GM18873 (cell line): ENCODE results near the gene KCTD8.
"Not testable (repeated sequence)": the region's sequence is repeated elsewhere in the genome, so short reads cannot be mapped to it uniquely, and the experiment has no call there.

Experiments used
- ATAC-seq: cut with Tn5 transposase; IDR thresholded peaks from one replicate; pipeline ENCODE4 v1.9.1; 2021; ENCODE audit warnings: mild to moderate bottlenecking, moderate library complexity, moderate number of reproducible peaks; ENCODE audit not compliant: unreplicated experiment, low FRiP score

Gene KCTD8

GRCh38 chr4:44342800-44343199 lies 105.8 kb downstream of the KCTD8 start:
- ATAC-seq: no peak

DNA sequence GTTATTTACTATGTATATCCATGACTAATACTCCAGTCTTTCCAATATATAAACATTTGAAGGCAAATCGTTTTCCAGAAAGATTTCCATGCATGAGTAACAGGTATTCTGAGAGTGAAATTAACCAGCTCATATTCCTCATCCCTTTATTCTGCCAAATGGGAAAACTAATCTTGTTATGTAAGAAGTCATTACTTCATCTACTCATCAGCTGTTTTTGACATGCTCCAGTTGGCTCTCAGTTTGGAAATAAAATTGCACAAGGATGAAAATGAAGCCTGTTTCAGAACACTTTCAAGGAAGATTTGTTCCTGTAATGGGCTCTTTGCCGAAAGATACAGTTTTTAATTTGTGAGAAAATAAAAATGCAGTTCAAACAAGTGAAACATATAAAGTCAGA lies 121.9 kb downstream of the KCTD8 start:
- no peak for ATAC-seq

DNA sequence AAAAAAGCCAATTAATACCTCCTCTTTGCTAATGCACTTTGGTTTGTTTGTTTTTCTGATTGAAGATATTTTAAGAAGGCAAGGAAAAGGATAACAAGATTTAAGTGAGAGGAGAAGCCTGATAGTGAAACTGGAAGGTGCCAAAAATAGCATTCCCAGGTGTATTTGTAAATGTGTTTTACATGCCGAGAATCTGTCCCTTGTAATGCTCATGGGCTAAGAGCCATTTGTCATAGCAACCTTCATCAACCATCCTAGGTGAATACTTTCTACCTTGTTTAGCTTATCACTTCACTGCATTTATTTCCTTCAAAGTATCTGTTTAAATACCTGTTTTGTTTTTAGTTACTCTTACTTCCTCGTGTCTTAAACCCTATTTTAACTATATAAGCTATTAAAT lies 127.8 kb downstream of the KCTD8 start:
- ATAC-seq: no peak

DNA sequence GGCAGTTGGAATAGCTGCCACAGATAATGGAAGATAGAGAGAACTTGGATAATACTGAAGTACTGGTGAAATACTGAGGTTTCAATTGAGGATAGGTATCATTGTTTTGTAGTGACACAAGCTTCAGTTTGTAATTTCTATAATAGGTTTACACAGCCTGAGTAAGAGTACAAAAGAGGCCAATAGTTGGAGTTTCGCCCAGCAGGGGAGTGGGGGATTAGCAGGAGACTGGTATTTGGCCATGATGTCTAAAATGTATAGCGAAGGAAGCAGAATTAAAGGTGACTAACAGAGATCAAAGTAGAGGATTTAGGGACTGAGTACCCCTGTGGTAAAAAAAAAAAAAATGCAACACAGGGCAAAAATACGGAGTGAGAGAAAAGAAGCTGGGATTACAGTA lies 129.5 kb downstream of the KCTD8 start:
- no peak for ATAC-seq

- ATAC-seq: no peak
Observed at GRCh38 chr4:44313702-44314101, 134.9 kb downstream of the KCTD8 start.

GRCh38 chr4:44287505-44287904 lies 161.1 kb downstream of the KCTD8 start:
- ATAC-seq: no peak

DNA sequence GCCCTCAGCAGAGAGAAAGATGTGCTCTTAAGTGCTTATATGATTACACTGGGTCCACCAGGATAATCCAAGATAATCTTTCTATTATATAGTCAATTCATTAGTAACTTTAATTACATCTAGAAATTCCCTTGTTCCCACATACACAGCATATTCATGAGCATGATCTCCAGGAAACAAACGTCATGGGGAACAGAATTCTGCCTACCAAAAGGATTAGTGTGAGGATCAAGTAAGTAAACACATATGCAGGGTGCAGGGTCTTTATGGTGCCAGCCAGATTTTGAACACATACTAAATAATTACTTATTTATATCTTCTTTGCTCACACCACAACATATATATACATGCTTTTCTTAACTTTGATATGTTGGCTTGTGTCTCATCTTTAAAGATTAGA lies 169.1 kb downstream of the KCTD8 start:
- no peak for ATAC-seq

GRCh38 chr4:44279066-44279465 lies 169.5 kb downstream of the KCTD8 start:
- ATAC-seq: no peak

GRCh38 chr4:44257461-44257860 lies 191.1 kb downstream of the KCTD8 start:
- ATAC-seq: no peak

DNA sequence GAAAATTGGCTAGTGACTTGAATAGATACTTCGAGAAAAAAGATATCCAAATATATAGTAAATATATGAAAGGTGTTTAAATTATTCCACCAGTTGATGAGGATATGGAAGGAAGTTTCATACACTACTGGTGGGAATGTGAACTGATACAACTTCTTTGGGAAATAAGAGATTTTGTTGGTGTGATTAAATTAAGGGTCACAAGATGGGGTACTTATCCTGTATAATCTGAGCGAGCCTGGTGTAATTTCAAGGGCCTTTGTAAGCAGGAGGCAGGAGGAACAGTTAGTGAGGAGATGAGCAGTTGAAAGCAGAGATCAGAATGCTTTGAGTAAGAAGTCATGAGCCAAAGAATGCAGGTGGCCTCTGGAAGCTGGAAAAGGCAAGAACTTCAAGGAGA lies 192.2 kb downstream of the KCTD8 start:
- ATAC-seq: no peak

DNA sequence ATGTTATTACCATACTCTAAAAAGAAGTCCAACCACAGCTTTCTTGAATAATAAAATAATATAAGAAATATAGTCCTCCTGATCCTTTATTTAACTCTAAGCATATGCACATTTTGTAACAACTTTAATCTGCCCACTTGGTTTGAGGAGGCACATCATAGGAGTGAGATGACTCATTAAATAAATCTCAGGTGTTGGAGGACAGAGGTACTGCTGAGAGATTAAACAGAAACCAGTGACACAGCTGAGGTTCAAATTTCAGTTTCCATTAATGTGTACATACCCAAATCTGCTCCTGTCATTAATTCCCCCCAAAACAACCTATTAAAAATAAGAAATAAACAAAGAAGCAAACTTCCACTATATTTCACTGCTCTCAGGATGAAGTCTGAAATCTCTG lies 211.0 kb downstream of the KCTD8 start:
- ATAC-seq: no peak

- ATAC-seq: no peak
Observed at GRCh38 chr4:44235897-44236296, 212.7 kb downstream of the KCTD8 start.

DNA sequence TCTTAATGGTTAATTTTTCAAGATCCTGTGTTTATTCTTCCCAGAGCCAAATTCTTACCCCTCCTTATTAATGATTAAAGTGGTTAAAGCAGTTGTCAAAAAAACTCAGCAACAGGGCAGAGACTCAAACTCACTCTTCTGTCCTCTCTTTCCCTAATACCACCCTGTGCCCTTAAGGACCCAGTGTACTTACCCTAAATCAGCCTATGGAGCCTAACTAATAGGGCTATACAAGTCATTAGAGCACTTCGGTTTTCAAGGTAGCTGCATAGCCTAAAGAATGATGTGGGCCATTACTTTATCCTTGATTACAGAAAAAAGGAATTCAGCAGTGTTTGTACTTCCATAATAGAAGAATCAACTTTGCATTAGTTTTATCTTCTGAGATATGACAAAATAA lies 216.3 kb downstream of the KCTD8 start:
- ATAC-seq: no peak

DNA sequence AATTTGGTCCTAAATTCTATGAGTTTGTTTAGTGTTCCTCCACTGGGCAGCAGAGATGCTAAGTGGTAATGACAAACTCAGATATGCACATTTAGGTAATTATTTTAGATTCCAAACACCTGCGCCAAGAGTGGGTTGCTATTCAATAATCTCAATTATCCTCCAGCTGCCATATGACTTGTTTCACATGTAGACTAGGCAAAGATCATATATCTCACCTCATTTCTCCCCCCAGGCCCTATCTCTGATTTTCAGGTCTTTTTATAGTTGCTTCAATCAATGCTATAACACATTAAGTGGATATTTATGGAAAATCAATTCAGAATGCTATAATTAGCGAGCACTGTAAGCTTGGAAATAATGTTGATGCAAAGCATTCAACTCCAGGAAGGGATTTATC lies 217.6 kb downstream of the KCTD8 start:
- ATAC-seq: no peak

DNA sequence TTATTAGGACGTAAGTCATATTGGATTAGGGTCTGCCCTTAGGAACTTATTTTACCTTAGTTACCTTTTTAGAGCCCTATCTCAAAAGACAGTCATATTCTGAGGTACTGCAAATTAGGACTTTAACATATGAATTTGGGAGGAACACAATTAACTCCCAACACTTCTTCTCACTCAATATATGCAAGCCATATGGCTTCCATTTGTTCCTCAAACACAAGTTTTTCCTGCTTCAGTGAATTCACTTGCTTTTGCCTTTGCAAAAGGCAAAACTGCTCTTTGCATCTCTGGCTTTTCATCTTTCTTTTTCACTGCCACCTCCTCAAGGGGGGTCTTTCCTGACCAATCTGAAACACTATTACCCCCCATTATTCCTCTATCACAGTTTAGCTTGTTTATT lies 220.3 kb downstream of the KCTD8 start:
- no peak for ATAC-seq

- ATAC-seq: no peak
Observed at GRCh38 chr4:44221407-44221806, 227.2 kb downstream of the KCTD8 start.

DNA sequence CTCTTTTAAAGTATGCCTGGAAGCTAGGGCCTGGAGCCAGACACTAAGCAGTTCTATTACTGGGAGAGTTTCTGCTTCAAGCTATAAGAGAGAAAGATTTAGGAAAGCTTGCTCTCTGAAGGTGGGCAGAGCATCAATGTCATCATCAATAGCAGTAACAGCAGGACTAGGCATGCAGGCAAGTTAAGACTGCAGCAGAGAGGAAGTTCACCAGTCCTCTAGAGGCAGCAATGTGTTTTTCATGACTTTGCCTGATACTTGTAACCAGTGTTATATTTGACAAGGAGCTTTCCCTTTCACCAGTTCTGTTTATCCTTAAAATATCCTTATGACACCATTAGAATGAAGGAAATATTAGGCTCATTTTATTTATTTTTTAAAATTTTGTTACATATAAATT lies 237.9 kb downstream of the KCTD8 start:
- no peak for ATAC-seq

- ATAC-seq: no peak
Observed at GRCh38 chr4:44196796-44197195, 251.8 kb downstream of the KCTD8 start.

- ATAC-seq: no peak
Observed at GRCh38 chr4:44194365-44194764, 254.2 kb downstream of the KCTD8 start.

DNA sequence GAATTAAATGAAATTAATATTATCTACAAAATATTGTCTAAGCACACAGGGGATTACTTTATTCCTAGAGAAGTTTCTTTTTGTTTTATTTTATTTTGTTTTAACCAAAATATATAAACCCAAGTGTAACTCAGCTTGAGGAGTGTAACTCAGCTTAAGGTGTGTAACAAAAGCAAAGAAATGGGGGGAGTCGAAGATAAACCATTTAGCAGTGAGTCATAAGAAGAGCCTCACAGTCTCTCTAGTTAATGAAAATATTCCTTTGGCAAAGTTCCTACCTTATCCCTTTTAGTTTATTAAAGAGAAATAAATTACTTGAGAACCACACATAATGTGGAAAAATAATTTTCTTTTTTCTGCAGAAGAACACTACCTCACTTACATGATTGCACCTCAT lies 261.8 kb downstream of the KCTD8 start:
- no peak for ATAC-seq

- ATAC-seq: no peak
Observed at GRCh38 chr4:44186096-44186849, 262.3 kb downstream of the KCTD8 start.

- not testable (repeated sequence) for ATAC-seq
Observed at GRCh38 chr4:44181491-44182349, 266.9 kb downstream of the KCTD8 start.
